ENCODE measurements around the gene TFB1M.
"Not testable (repeated sequence)": the region's sequence is repeated elsewhere in the genome, so short reads cannot be mapped to it uniquely, and the experiment has no call there.

Gene TFB1M

DNA sequence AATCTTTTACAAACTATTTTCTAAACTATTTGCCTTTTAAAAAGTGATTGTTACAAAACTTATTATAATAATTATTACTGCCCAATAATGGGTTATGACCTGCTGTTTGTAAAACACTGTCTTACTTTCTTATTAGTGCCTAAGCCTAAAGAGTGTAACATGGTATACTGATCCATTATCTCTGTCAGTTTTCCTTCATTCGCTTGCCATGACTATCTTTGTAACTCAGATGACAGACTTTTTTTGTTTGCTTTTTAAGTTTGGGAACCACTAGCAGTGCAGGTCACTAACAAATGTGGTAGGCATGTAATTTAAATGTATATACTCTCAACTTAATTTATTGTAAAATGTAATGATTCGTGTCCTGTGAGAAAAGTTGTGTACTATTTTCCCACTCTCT is 9.9 kb upstream of the TFB1M start:
- DNase-seq (ENCODE audit: low read depth): no peak
- no peak overlapping the region for H3K4me3 ChIP-seq (ENCODE audit: low read depth, low read length)
- TF ChIP-seq, protein P1, sequence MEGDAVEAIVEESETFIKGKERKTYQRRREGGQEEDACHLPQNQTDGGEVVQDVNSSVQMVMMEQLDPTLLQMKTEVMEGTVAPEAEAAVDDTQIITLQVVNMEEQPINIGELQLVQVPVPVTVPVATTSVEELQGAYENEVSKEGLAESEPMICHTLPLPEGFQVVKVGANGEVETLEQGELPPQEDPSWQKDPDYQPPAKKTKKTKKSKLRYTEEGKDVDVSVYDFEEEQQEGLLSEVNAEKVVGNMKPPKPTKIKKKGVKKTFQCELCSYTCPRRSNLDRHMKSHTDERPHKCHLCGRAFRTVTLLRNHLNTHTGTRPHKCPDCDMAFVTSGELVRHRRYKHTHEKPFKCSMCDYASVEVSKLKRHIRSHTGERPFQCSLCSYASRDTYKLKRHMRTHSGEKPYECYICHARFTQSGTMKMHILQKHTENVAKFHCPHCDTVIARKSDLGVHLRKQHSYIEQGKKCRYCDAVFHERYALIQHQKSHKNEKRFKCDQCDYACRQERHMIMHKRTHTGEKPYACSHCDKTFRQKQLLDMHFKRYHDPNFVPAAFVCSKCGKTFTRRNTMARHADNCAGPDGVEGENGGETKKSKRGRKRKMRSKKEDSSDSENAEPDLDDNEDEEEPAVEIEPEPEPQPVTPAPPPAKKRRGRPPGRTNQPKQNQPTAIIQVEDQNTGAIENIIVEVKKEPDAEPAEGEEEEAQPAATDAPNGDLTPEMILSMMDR (IDR thresholded peaks at IDR 0.05; ENCODE audit: insufficient read depth, low read depth, low read length, missing control alignments): no peak

GRCh38 chr6:155319902-155320301 is 5.6 kb upstream of the TFB1M start:
- no peak overlapping the region for H3K4me3 ChIP-seq (ENCODE audit: low read depth, low read length)
- TF ChIP-seq, protein P1 (IDR thresholded peaks at IDR 0.05; ENCODE audit: insufficient read depth, low read depth, low read length, missing control alignments): no peak
- no peak for DNase-seq (ENCODE audit: low read depth)

GRCh38 chr6:155317186-155317585 is 2.9 kb upstream of the TFB1M start:
- no peak overlapping the region for H3K4me3 ChIP-seq (ENCODE audit: low read depth, low read length)
- DNase-seq (ENCODE audit: low read depth): no peak
- TF ChIP-seq, protein P1 (IDR thresholded peaks at IDR 0.05; ENCODE audit: insufficient read depth, low read depth, low read length, missing control alignments): no peak

- TF ChIP-seq, protein P1 (IDR thresholded peaks at IDR 0.05; ENCODE audit: insufficient read depth, low read depth, low read length, missing control alignments): no peak
- H3K4me3 ChIP-seq (ENCODE audit: low read depth, low read length): no peak overlapping the region
These were observed 2.1 kb upstream of the TFB1M start for GRCh38 chr6:155316419-155316818.

DNA sequence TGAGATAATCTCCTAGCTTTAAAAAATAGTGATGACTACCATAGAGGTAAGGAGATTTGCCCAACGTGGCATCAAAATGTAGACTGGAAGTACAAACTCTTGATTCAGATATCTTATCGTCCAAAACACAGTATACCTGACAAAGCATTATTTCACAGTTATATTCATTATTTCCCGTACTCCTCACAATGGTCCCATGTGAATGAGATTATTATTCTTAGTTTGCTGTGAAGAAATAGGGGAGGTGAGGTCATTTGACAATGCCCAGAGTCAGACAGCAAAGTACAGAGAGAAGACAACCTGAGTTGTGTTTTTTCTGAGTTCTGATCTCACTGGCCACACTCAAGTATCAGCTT is 1.2 kb upstream of the TFB1M start:
- H3K4me3 ChIP-seq (ENCODE audit: low read depth, low read length): peak overlapping the region; percentile 65
- DNase-seq (ENCODE audit: low read depth): no peak

More at GRCh38 chr6:155316419-155316818, 2.1 kb upstream of the TFB1M start:
- DNase-seq (ENCODE audit: low read depth): no peak

GRCh38 chr6:155314773-155315515 is 660 bp upstream of the TFB1M start:
- peak overlapping the region; percentile 65 for H3K4me3 ChIP-seq (ENCODE audit: low read depth, low read length)
- TF ChIP-seq, protein P1 (IDR thresholded peaks at IDR 0.05; ENCODE audit: insufficient read depth, low read depth, low read length, missing control alignments): no peak
- peak; percentile 93 for DNase-seq (ENCODE audit: low read depth)

More for the DNA sequence above, 1.2 kb upstream of the TFB1M start:
- TF ChIP-seq, protein P1 (IDR thresholded peaks at IDR 0.05; ENCODE audit: insufficient read depth, low read depth, low read length, missing control alignments): no peak

DNA sequence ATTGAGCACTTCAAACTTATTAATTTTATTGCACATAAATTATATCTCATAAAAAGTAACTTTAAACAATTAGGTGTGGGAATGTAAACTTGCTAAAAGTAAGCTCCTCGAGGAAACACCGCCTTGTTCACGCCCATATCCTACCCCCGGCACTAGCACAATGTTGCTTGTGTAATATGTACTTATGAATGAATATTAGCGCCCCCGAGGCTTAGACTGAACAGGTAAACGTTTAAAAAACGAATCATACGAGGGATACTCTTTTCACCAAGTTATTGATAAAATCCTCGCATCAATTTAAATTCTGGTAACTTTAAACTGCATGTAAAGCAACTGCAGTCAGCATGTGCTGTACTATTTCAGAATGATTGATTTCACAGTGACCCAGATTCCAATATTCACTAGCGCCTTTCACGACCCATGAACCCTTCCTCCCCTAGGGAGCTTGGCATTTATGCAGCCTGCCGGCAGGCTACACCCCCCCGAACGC is 637 bp downstream of the TFB1M start:
- peak overlapping the region; percentile 58 for H3K4me3 ChIP-seq (ENCODE audit: low read depth, low read length)
- TF ChIP-seq, protein P1 (IDR thresholded peaks at IDR 0.05; ENCODE audit: insufficient read depth, low read depth, low read length, missing control alignments): no peak
- DNase-seq (ENCODE audit: low read depth): peak; percentile 44

DNA sequence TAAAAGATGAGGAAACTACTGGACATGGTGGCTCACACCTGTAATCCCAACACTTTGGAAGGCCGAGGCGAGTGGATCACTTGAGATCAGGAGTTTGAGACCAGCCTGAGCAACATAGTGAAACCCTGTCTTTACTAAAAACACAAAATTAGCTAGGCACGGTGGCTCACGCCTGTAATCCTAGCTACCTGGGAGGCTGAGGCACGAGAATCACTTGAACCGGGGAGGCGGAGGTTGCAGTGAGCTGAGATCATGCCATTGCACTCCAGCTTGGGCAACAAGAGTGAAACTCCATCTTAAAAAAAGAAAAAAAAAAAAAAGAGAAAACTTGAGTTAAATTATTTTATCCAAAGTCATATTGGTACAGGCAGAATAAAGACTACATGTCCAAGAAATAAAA is 1.3 kb downstream of the TFB1M start:
- H3K4me3 ChIP-seq (ENCODE audit: low read depth, low read length): peak overlapping the region; percentile 58
- DNase-seq (ENCODE audit: low read depth): not testable (repeated sequence)
